ENCODE measurements around the gene UGT1A6. TPM values are rescaled to one million over a fixed set of nuclear protein-coding genes. Genes with fewer than 3 reads are reported as not detected.
"Not testable (repeated sequence)": the region's sequence is repeated elsewhere in the genome, so short reads cannot be mapped to it uniquely, and the experiment has no call there.

UGT1A6 gene
- total RNA-seq, 1 donor from 2014 or later = 3.1 TPM

GRCh38 chr2:233686928-233687327 is 5.8 kb upstream of the UGT1A6 start:
- DNase-seq (ENCODE audit: low spot score) = no peak

GRCh38 chr2:233688341-233688740 is 4.3 kb upstream of the UGT1A6 start:
- DNase-seq (ENCODE audit: low spot score) = no peak

DNA sequence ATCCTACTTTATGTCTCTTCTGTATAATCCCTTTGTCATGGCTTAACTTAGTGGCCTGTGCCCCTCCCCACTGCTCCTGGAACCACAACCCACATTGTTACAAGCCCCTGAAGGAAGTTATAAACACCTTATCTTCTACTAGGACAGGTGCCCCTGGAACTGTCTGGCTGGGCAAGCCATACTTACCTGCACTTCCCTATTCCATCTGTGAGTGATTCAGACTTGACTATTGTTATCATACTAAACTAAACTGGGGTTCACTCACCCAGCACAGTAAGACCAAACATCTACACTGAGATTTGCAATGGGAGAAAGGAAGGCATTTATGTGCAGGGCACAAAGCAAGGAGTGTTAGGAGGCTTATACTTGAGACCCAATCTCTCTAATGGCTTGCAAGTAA is 3.7 kb upstream of the UGT1A6 start:
- no peak for DNase-seq (ENCODE audit: low spot score)

- DNase-seq (ENCODE audit: low spot score) = no peak
Measured at GRCh38 chr2:233689501-233689900, 3.2 kb upstream of the UGT1A6 start.

GRCh38 chr2:233690444-233690843 is 2.2 kb upstream of the UGT1A6 start:
- DNase-seq (ENCODE audit: low spot score) = no peak

- DNase-seq (ENCODE audit: low spot score) = peak; percentile 6
Measured at GRCh38 chr2:233691443-233692433, 952 bp upstream of the UGT1A6 start.

DNA sequence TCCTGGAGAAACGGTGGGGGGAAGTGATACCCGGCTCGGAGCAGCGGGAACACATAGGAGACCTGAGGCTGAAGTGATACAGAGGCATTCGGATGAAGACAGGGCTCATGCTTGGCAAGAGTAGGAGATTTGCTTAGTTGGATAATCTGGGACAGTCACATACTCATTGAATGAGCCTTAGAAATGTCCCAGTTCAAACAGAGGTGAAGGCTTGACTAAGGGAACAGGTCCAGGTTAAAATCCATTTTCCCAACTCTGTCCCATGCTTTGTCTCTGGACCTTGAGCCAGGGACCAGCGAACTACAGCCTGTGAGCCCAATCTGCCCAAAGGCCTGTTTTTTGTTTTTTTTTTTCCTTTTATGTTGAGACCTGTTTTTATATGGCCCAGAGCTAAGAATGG is 1.3 kb downstream of the UGT1A6 start:
- no peak for DNase-seq (ENCODE audit: low spot score)

- no peak for DNase-seq (ENCODE audit: low spot score)
Measured at GRCh38 chr2:233698740-233699139, 6.0 kb downstream of the UGT1A6 start.

GRCh38 chr2:233699424-233700027 is 6.8 kb downstream of the UGT1A6 start:
- no peak for DNase-seq (ENCODE audit: low spot score)

GRCh38 chr2:233700028-233700635 is 7.4 kb downstream of the UGT1A6 start:
- DNase-seq (ENCODE audit: low spot score) = peak; percentile 69

- not testable (repeated sequence) for DNase-seq (ENCODE audit: low spot score)
Measured at GRCh38 chr2:233700842-233701241, 8.2 kb downstream of the UGT1A6 start.

- DNase-seq (ENCODE audit: low spot score) = no peak
Measured at GRCh38 chr2:233702238-233702637, 9.5 kb downstream of the UGT1A6 start.

- DNase-seq (ENCODE audit: low spot score) = peak; percentile 9
Measured at GRCh38 chr2:233705911-233706506, 13.3 kb downstream of the UGT1A6 start.

- no peak for DNase-seq (ENCODE audit: low spot score)
Measured at GRCh38 chr2:233706720-233707119, 14.0 kb downstream of the UGT1A6 start.

- no peak for DNase-seq (ENCODE audit: low spot score)
Measured at GRCh38 chr2:233707940-233708644, 15.4 kb downstream of the UGT1A6 start.

- no peak for DNase-seq (ENCODE audit: low spot score)
Measured at GRCh38 chr2:233708942-233709341, 16.3 kb downstream of the UGT1A6 start.

DNA sequence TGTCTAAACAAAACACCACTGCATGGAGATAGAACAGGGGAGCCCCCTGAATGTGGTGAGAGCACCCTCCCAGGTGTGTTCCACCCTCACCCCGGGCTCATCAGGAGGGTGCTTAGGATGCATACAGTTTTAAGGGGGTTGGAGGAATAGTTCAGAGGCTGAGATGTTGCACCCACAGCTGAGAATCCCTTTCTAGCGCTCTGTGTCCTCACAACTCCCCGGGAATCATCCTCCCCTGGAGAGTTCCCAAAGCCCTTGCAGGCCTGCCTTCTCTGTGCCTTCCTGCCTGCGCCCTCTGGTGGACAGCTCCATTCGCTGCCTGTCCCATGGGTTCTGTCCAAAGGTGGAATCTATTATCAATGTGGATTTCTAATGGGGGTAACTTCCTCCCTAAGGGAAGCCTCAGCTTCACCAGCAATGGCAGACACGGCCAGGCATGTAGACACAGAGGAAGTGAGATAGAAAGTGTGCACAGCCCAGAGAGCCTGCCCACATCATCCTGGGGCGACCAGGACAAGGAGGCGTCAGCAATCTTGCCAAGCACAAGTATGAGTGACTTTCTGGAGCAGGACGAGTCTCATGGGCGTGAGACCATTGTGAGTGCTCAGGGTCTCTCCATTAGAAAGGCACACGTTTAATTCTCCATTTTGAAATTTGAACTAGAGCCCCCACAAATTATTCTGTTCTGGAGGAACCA is 18.8 kb downstream of the UGT1A6 start:
- DNase-seq (ENCODE audit: low spot score) = peak; percentile 79

DNA sequence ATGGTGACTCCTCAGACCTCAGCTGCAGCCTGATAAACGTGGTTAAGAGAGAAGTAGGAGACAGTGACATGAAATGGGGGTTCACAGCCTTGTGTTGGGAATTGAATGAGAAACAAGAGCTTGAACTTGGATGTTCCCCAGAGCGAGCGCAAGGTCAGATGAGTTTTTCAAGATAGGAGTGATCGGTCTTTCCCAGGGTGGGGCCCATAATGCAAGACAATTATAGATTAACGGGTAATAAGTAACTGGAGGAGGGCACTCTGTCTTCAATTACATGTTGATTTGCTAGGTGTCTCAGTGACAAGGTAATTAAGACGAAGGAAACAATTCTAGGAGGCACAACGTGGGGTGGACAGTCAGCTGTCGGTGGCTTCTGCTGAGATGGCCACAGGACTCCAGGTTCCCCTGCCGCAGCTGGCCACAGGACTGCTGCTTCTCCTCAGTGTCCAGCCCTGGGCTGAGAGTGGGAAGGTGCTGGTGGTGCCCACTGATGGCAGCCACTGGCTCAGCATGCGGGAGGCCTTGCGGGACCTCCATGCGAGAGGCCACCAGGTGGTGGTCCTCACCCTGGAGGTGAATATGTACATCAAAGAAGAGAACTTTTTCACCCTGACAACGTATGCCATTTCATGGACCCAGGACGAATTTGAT is 20.0 kb downstream of the UGT1A6 start, which contains the start of gene UGT1A5:
Gene UGT1A5 (plus strand): TSS at position 297 of the 651 bp plus-strand sequence. CDS start 85 bp downstream, at position 382.
- DNase-seq (ENCODE audit: low spot score) = no peak

DNA sequence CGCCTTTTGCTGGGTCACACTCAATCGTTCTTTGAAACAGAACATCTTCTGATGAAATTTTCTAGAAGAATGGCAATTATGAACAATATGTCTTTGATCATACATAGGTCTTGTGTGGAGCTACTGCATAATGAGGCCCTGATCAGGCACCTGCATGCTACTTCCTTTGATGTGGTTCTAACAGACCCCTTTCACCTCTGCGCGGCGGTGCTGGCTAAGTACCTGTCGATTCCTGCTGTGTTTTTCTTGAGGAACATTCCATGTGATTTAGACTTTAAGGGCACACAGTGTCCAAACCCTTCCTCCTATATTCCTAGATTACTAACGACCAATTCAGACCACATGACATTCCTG is 20.5 kb downstream of the UGT1A6 start:
- no peak for DNase-seq (ENCODE audit: low spot score)

- DNase-seq (ENCODE audit: low spot score) = no peak
Measured at GRCh38 chr2:233714121-233714520, 21.4 kb downstream of the UGT1A6 start.
